Mesangial cell (primary cell): ENCODE results near the gene DUSP11. TPM values are rescaled to one million over a fixed set of nuclear protein-coding genes. Genes with fewer than 3 reads are reported as not detected.

ENCODE experiments used
- total RNA-seq: library from RNA; depleted of rRNA; stranded (reverse); fragments of >200 nt; gene quantifications from 2 replicates; pipeline ENCODE4 v1.2.3, GENCODE V29; 2015

DUSP11 gene
- 14.0 and 14.8 TPM in 2 replicates for total RNA-seq

GRCh38 chr2:73779467-73780236, at the start of gene DUSP11:
DUSP11 (minus strand) TSS chr2:73780103; CDS start chr2:73779974, 129 bp downstream.

GRCh38 chr2:73828818-73829570, 49.1 kb upstream of the DUSP11 start, which contains the start of gene STAMBP:
STAMBP (plus strand) TSS chr2:73828961; CDS start chr2:73830857, 1,896 bp downstream.

GRCh38 chr2:73783883-73784282, 4.0 kb upstream of the DUSP11 start, which contains the start of gene C2orf78:
C2orf78 (plus strand) TSS chr2:73784183; CDS start chr2:73784310, 127 bp downstream.

GRCh38 chr2:73736855-73737779, 42.8 kb downstream of the DUSP11 start, which contains the start of gene TPRKB:
TPRKB (minus strand) TSS chr2:73737345; CDS start chr2:73734569, 2,776 bp downstream.

Other genes starting within 250 kb of the DUSP11 start
- gene NAT8, start 137.7 kb downstream of the DUSP11 start, total RNA-seq, result not detected in 2 replicates
- 5.6 and 41.1 TPM in 2 replicates for gene TPRKB, start 42.8 kb downstream of the DUSP11 start, total RNA-seq
- gene C2orf78, start 4.1 kb upstream of the DUSP11 start, total RNA-seq, result not detected in 2 replicates
- 24.0 and 28.8 TPM in 2 replicates for gene STAMBP, start 48.9 kb upstream of the DUSP11 start, total RNA-seq
- 1.8 and 8.6 TPM in 2 replicates for gene ACTG2, start 112.9 kb upstream of the DUSP11 start, total RNA-seq
- 68.8 and 73.3 TPM in 2 replicates for gene DGUOK, start 146.8 kb upstream of the DUSP11 start, total RNA-seq
- 5.9 and 8.2 TPM in 2 replicates for gene TET3, start 204.8 kb upstream of the DUSP11 start, total RNA-seq